ENCODE measurements around the gene GLTP.

GRCh38 chr12:109818905-109819500 lies 61.3 kb downstream of the GLTP start:
- TF ChIP-seq MYC (IDR thresholded peaks at IDR 0.05; ENCODE audit: borderline replicate concordance, low read length): no peak
- TF ChIP-seq CEBPB (IDR thresholded peaks at IDR 0.05): no peak
- TF ChIP-seq, protein P1, sequence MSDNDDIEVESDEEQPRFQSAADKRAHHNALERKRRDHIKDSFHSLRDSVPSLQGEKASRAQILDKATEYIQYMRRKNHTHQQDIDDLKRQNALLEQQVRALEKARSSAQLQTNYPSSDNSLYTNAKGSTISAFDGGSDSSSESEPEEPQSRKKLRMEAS (IDR thresholded peaks at IDR 0.05): no peak
- no peak for TF ChIP-seq CTCF (IDR thresholded peaks at IDR 0.05)
- TF ChIP-seq ELK1 (IDR thresholded peaks at IDR 0.05; ENCODE audit: low read depth, low read length): no peak
- TF ChIP-seq PBX3 (IDR thresholded peaks at IDR 0.05): no peak
